Measurements from ENCODE around the gene LSS.
"Not testable (repeated sequence)": the region's sequence is repeated elsewhere in the genome, so short reads cannot be mapped to it uniquely, and the experiment has no call there.

The LSS gene

DNA sequence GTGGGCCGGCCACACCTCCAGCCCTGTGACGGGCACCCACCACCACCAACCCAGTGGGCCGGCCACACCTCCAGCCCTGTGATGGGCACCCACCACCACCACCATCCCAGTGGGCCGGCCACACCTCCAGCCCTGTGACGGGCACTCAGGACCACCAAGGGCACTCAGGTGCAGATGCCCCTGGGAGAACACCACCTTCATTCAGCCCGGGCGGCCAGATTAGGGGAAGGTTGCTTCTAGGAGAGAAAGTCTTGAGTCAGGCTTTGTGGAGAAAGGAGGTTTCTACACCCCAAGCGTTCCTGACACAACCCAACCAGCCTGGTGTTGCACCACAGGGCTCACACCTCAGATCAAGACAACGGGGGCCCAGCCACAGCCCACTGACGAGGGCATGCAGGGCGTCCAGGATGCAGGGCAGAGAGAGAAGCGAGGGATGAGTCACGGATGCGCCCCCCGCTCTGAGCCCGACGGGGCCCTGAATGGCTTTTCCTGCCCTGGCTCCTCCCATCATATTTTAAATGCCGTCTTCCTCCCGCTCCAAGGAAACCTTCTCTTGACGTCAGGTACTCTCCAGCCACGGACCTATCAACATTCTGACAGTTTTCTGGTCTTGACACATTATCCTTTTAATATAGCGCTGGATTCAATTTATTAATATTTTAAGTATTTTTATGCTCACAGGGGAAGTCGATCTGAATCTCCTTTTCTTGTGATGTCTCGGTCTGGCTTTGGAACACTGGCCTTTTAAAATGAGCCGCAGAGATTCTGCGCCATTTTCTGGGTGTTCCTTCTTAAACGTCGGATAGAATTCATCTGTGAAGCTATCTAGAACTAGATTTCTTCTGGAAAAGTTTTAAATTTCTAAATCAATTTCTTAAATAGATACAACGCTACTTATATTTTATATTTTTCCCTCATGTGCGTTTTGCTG is 43.7 kb downstream of the LSS start:
- DNase-seq = peak; percentile 85

GRCh38 chr21:46183910-46184624 is 44.5 kb downstream of the LSS start, which contains the start of gene SPATC1L:
TSS of gene SPATC1L (minus strand) at chr21:46184459. CDS start at chr21:46182816, 1,643 bp downstream.
- DNase-seq = no peak

GRCh38 chr21:46183337-46183909 is 45.2 kb downstream of the LSS start:
- DNase-seq = not testable (repeated sequence)

GRCh38 chr21:46182548-46183336 is 45.8 kb downstream of the LSS start:
- DNase-seq = no peak

DNA sequence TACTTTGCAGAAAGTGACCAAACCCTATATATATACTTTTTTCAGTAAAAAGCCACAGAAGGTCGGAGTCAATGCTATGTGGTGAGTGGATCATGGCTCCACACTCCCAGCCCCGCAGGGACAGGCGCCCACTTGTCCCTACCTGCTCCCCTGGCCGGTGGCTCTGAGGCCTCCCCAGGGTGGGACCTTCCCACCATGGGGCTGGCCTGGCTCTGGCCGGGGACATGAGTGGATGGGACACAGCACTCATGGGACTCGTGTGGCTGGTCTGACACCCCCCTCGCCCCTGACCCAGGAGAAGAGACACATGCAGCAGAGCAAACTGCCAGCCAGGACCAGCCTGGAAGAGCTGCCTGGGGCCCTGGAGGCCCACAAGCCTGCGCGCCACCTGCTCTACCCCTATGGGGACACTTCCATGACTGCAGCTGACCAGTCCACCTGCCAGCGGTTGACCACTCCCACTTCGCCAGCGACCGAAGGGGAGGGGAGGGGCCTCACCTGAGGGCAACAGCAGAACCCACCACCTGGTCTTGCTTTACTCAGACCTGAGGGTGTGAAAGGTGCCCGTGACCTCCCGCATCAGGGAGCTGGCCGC is 46.5 kb downstream of the LSS start:
- no peak for DNase-seq

DNA sequence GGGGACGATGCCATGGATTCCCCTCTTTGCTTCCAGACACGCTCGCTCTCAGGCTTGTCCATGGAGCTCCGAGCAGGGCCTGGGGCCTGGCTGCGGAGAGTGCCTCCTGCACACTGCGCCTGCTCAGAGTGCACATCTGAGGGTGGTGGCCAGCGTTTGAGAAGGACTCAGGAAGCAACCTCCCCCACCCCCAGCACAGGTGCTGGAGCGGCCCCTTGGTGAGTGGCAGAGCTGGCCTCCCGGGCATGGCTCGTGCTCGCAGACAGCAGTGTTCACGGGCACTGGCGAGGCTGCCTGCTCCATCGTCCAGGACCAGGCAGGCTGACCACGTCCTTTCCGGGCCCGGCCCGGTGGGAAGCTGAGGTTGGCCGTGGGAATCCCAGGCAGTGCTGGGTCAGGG is 47.1 kb downstream of the LSS start:
- DNase-seq = no peak

GRCh38 chr21:46180778-46181391 is 47.7 kb downstream of the LSS start:
- no peak for DNase-seq

DNA sequence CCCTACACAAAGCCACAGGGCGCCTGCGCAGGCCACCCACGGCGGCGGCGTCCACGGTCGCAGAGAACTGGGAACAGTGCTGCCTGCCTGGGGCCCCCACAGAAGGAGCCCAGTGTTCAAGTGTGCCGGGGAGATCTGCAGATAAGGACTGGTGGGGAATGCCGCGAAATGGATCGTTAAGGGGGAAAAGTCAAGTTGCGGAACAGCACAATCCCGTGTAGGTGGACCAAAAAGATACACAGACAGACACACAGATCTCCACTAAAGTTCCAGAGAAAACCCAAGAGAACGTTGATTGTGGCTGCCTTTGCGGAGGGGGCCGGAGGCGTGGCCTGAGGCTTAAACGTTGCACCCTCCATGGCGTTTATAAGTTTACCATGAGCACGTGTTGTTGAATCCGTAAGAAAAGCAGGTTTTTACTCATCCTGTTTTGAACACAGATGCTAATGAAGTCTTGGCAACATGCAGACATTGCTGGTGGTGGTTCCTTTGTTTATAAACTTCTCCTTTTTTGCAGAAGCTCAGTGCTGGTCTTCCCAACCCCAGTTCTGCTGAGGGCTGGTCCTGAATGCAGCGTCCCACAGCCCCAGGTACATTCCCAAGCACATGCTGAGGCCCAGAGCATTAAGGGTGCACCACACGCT is 48.4 kb downstream of the LSS start:
- no peak for DNase-seq

DNA sequence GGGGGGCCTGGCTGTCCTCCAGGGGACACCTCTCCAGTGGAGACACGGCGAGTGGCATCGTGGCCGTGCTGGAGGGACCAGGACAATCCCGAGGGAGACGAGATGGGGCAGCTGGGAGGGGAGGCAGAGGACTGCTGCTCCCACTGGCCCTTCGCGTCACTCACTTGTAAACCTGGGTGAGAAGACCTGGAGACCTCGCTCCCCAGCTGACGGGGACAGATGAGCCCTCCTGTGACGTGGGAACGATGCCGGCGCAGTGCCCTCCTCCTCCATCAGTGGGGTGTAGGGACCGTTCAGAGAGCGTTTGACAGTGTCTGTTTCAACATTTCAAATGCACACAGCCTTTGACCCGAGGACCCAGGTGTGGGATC is 48.9 kb downstream of the LSS start:
- DNase-seq = no peak

DNA sequence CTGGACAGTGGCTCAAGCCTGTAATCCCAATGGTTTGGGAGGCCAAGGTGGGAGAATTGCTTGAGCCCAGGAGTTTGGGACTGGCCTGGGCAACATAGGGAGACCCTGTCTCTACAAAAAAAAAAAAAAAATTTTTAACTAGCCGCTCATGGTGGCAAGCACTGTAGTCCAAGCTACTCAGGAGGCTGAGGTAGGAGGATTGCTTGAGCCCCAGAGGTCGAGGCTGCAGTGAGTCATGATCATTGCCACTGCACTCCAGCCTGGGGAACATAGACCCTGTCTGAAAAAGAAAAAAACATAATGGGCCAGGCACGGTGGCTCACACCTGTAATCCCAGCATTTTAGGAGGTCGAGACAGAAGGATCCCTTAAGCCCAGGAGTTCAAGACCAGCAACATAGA is 49.6 kb downstream of the LSS start:
- no peak for DNase-seq

DNA sequence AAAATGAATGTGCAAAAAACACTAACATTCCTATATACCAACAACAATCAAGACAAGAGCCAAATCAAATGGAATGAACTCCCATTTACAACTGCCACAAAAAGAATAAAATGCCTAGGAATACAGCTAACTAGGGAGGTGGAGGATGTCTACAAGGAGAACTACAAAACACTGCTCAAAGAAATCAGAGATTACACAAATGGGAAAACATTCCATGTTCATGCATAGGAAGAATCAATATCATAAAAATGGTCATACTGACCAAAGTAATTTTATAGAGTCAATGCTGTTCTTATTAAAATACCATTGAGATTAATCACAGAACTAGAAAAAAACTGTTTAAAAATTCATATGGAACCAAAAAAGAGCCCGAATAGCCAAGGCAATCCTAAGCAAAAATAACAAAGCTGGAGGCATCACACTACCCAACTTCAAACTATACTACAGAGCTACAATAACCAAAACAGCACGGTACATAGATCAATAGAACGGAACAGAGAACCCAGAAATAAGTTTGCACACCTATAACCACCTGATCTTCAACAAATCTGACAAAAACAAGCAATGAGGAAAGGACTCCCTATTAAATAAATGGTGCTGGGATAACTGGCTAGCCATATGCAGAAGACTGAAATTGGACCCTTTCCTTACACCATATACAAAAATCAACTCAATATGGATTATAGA is 52.0 kb downstream of the LSS start:
- DNase-seq = not testable (repeated sequence)

DNA sequence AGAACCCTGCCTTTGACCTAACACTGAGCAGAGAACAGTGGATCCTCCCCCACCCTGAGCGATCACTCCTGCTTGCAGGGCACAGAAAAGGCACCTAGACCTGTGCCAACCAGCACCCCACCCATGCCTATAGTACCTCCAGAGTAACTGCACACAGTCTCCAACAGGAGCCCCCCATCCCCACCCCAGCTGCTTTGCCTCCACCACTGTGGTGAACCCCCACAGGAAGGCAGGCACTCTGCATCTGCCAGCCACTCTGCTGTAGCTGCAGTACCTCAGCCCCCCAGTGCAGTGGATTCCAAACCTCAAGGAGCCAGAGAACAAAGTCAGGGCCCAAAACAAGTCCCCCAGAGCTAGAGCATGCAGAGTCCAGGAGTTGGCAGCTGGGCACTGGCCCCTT is 55.0 kb downstream of the LSS start:
- no peak for DNase-seq

DNA sequence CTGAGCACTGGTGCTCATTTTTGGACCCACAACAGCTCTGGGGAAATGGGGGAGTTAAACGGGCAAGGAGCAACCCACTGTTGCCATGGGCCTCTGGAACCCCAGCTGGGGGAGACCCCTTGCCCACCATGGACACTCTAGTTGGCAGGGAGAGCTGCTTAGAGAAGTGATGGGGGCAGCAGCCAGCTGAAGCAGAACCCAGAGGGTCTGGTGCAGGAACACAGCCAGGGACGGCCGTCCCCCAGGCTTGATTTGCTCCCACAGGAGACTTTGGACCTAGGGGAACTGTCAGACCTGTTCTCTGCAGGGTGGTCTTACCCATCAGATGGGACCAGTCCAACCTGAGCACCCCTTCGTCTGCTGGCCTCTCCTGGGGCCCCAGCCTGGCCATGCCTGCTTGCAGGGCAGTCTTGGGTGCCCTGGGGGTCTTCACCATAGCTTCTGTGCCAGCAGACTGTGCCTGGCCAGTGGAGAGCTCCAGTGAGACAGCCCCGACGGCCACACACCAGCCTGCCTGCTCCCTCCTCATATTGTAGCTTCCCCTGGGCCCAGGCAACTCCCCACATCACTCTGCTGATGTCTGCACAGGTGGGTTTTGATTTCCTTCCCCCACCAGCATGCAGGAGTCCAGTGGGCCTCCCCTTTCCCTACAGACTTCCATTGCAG is 55.6 kb downstream of the LSS start:
- no peak for DNase-seq

- no peak for DNase-seq
These were observed 56.3 kb downstream of the LSS start for GRCh38 chr21:46171996-46172862.

DNA sequence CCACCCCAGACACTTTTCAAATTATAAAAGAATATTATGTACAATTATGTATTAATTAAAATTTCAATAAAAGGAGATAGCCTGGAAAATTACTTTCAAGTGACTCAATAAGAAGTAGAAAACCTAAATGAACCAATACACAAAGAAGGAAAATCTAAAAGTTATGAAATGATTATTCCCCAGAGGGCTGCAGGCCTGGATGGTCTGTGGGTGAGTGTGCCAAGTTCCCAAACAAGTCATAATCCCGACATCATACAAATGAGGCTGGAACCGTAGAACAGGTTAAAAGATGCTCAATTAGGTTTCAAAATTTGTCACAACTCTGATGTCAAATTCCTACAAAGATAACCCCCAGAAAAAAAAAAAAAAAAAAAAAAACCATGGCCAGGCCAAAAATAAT is 57.0 kb downstream of the LSS start:
- no peak for DNase-seq

DNA sequence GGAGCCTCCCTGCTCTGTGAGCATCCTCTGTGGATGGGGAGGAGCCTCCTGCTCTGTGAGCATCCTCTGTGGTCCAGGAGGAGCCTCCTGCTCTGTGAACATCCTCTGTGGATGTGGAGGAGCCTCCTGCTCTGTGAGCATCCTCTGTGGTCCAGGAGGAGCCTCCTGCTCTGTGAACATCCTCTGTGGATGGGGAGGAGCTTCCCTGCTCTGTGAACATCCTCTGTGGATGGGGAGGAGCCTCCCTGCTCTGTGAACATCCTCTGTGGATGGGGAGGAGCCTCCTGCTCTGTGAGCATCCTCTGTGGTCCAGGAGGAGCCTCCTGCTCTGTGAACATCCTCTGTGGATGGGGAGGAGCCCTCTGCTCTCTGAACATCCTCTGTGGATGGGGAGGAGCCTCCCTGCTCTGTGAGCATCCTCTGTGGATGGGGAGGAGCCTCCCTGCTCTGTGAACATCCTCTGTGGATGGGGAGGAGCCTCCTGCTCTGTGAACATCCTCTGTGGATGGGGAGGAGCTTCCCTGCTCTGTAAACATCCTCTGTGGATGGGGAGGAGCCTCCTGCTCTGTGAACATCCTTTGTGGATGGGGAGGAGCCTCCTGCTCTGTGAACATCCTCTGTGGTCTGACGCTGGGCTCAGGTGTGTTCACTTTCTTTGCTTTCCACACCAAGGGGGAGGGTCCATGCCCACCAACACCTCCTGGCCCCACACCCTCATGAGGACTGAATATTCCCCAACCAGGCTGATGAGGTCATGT is 58.0 kb downstream of the LSS start:
- not testable (repeated sequence) for DNase-seq

GRCh38 chr21:46168659-46169386 is 59.8 kb downstream of the LSS start:
- DNase-seq = no peak

DNA sequence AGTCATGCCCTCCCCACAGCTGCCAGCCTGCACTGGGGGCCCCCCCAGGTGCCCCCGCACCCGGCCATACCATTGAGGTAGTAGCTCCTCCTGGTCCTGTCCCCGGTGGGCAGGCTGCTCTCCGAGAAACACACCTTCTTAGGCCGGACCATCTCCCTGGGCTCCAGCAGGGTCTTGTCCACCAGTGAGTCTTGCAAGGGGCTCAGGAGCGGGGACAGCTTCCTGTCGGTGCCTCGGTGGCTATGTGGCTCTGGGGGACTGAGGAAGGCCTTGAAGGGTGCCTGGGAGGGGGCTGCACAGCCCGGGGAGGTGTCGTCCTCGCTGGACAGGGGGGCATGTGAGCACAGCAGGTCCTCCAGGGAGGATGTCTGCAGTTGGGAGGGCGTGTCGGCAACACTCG is 60.3 kb downstream of the LSS start:
- no peak for DNase-seq
